GM18502 (cell line): ENCODE measurements around the gene ORM1.
A peak's percentile ranks its signal among the peaks of the same experiment; 100 is the strongest.
"Not testable (repeated sequence)": the region's sequence is repeated elsewhere in the genome, so short reads cannot be mapped to it uniquely, and the experiment has no call there.

Experiments
- ATAC-seq: cut with Tn5 transposase; IDR thresholded peaks from one replicate; pipeline ENCODE4 v1.9.1; 2021; ENCODE audit warnings: mild to moderate bottlenecking; ENCODE audit not compliant: unreplicated experiment, poor library complexity

ORM1 gene

DNA sequence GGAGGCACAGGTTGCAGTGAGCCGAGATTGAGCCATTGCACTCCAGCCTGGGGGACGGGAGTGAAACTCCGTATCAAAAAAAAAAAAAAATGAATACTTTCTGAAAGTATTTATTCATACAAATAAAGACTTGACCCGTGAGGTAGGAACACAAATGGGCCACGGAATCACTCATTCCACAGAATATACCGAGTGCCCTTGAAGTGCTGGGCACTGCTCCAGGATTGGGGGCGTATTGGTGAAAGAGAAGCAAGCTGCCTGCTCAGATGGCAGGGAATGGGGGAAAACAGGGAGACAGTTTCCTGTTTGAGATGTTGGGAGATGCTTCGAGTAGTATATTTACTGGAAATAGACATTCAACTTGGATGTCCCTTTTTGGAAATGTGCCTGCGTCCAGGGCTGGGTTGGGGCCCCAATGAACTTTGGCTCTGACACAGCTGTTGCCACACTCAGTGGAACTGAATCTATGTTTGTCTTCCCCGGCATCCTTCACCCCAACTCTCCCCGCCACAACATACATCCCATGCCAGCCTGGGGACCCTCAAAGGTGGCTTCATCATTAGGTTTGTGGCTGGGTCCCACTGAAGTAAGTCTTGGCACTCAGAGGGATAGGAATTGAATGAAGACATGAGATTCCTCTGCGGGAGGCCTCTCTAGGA lies 609 bp upstream of the ORM1 start:
- not testable (repeated sequence) for ATAC-seq

DNA sequence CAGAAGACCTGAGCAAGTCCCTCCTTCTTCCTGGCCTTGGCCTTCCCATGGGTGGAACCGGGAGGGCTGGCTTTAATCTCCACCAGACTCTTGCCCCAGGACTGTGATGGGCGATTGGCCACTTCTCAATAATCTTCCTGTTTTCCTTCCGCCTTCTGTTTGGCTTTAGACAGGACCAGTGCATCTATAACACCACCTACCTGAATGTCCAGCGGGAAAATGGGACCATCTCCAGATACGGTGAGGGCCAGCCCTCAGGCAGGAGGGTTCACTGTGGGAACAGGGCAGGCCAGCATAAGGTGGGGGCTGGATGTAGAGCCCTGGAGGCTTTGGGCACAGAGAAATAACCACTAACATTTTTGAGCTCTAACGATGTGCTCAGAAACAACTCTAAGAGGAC lies 951 bp downstream of the ORM1 start:
- not testable (repeated sequence) for ATAC-seq

DNA sequence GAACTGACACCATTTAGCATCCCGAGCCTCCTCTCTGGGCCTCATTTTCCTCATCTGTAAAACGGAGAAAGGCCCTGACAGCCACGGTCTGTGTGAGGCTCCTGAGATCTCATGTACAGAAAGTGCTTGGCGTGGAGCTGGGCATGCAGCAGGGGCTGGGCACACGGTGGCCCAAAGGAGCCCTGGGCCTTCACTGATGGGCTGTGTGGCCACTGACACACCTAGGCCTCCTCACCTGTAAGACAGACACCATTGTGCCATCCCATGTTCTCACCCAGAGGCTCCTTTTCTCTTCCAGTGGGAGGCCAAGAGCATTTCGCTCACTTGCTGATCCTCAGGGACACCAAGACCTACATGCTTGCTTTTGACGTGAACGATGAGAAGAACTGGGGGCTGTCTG lies 1.6 kb downstream of the ORM1 start:
- ATAC-seq = no peak

DNA sequence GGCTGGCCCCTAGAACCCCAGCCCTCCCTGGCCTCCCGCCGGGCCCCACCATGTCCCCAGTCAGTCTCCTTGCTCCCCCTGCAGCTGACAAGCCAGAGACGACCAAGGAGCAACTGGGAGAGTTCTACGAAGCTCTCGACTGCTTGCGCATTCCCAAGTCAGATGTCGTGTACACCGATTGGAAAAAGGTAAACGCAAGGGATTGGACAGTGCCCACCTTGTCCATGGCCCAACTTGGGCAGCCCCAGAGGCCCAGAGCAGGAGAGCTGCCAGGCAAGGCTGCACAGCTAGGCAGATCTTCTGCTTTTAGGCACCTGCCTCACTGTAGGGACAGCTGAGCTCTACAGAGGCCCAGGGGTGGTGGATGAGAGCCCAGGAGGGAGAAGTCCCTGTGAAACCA lies 2.1 kb downstream of the ORM1 start:
- not testable (repeated sequence) for ATAC-seq

DNA sequence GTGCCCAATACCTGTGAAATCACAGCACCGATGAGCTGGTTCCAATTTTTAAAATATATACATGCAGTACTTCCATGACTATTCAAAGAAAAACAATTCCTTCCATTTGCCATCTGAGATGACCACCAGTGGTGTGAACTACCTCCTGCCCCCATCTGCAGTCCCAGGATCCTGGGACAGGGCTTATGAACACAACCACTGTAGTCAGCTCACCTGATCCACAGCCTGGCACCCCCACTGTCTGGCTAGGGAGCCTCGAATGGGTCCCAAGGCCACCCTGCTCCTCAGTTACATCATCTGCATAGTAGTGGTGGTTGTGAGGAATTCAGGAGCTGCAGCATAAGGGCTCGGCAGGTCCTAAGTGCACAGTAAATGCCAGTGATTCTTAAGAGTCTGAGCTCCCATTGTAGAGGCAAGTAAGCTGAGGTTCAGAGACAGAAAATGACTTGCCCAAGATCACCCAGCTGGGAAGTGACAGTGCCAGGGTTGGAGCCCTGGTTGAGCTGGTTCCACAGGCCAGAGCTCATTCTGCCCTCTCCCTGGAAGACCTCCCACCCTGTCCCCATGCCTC lies 2.9 kb downstream of the ORM1 start:
- not testable (repeated sequence) for ATAC-seq

DNA sequence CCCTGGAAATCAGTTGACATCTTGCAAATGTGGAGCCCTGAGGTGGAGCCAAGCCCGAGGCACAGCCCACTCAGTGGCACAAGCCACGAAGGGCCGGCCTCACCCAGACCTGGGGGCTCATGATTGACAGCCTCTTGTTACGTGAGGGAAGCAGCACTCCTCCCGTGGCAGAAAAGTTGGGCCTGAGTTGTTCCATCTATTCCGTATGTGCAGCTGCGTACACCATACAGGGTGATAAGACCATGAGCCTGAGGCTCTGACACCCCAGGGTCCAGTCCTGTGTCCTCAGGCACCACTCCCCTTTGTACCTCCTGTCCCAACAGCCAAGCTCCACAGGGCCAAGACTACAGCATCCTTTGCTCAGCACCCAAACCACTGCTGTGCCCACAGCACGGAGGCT lies 4.9 kb downstream of the ORM1 start:
- ATAC-seq = no peak

DNA sequence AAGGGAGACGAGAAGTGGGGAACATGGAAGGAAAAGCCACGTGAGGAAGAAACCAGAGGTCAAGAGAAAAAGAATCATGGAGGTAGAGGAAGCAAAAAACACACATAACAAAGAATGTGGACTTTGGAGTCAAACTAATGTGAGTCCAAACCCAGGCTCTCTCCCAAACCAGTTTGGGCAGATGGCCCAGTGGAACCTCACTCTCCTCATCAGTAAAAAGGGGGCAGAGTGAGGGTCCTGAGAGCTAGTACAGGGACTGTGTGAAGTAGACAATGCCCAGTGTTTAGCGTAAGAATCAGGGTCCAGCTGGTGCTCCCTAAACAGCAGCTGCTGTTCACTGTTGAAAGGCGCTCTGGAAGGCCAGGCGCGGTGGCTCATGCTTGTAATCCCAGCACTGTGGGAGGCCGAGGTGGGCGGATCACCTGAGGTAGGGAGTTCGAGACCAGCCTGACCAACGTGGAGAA lies 5.5 kb downstream of the ORM1 start:
- ATAC-seq = not testable (repeated sequence)

DNA sequence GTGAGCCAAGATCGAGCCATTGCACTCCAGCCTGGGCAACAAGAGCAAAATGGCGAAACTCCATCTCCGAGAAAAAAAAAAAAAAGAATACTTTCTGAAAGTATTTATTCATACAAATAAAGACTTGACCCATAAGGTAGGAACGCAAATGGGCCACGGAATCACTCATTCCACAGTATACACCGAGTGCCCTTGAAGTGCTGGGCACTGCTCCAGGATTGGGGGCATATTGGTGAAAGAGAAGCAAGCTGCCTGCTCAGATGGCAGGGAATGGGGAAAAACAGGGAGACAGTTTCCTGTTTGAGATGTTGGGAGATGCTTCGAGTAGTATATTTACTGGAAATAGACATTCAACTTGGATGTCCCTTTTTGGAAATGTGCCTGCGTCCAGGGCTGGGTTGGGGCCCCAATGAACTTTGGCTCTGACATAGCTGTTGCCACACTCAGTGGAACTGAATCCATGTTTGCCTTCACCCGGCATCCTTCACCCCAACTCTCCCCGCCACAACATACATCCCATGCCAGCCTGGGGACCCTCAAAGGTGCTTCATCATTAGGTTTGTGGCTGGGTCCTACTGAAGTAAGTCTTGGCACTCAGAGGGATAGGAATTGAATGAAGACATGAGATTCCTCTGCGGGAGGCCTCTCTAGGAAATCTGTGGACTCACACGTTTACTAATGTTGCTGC lies 6.2 kb downstream of the ORM1 start:
- not testable (repeated sequence) for ATAC-seq

DNA sequence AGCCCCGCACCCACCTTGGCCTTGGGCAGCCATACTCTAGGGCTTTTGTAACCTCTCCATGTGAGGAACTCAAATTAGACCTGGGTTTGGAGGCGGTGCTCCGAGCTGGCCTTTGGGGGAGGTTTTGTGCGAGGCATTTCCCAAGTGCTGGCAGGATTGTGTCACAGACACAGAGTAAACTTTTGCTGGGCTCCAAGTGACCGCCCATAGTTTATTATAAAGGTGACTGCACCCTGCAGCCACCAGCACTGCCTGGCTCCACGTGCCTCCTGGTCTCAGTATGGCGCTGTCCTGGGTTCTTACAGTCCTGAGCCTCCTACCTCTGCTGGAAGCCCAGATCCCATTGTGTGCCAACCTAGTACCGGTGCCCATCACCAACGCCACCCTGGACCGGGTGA lies 6.7 kb downstream of the ORM1 start, which contains the start of gene ORM2:
Gene ORM2 (plus strand): TSS at position 245 of the 398 bp plus-strand sequence. CDS start 36 bp downstream, at position 281.
- not testable (repeated sequence) for ATAC-seq

DNA sequence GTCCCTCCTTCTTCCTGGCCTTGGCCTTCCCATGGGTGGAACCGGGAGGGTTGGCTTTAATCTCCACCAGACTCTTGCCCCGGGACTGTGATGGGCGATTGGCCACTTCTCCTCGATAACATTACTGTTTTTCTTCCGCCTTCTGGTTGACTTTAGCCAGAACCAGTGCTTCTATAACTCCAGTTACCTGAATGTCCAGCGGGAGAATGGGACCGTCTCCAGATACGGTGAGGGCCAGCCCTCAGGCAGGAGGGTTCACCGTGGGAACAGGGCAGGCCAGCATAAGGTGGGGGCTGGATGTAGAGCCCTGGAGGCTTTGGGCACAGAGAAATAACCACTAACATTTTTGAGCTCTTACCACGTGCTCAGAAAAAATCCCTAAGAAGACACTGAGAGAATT lies 7.7 kb downstream of the ORM1 start:
- ATAC-seq = no peak

DNA sequence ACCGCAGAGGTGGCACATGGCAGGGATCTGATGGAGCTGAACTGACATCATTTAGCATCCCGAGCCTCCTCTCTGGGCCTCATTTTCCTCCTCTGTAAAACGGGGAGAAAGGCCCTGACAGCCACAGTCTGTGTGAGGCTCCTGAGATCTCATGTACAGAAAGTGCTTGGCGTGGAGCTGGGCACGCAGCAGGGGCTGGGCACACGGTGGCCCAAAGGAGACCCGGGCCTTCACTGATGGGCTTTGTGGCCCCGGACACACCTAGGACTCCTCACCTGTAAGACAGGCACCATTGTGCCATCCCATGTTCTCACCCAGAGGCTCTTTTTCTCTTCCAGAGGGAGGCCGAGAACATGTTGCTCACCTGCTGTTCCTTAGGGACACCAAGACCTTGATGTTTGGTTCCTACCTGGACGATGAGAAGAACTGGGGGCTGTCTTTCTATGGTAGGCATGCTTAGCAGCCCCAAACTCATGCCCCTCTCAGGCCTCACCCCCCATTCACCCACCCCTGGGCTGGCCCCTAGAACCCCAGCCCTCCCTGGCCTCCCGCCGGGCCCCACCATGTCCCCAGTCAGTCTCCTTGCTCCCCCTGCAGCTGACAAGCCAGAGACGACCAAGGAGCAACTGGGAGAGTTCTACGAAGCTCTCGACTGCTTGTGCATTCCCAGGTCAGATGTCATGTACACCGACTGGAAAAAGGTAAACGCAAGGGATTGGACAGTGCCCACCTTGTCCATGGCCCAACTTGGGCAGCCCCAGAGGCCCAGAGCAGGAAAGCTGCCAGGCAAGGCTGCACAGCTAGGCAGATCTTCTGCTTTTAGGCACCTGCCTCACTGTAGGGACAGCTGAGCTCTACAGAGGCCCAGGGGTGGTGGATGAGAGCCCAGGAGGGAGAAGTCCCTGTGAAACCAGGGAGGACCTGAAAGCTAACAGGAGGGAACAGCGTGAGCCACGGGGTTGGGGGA lies 8.6 kb downstream of the ORM1 start:
- not testable (repeated sequence) for ATAC-seq

DNA sequence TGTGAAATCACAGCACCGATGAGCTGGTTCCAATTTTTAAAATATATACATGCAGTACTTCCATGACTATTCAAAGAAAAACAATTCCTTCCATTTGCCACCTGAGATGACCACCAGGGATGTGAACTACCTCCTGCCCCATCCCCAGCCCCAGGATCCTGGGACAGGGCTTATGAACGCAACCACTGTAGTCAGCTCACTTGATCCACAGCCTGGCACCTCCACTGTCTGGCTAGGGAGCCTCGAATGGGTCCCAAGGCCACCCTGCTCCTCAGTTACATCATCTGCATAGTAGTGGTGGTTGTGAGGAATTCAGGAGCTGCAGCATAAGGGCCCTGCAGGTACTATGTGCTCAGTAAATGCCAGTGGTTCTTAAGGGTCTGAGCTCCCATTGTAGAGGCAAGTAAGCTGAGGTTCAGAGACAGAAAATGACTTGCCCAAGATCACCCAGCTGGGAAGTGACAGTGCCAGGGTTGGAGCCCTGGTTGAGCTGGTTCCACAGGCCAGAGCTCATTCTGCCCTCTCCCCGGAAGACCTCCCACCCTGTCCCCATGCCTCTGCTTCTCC lies 9.7 kb downstream of the ORM1 start:
- ATAC-seq = not testable (repeated sequence)

DNA sequence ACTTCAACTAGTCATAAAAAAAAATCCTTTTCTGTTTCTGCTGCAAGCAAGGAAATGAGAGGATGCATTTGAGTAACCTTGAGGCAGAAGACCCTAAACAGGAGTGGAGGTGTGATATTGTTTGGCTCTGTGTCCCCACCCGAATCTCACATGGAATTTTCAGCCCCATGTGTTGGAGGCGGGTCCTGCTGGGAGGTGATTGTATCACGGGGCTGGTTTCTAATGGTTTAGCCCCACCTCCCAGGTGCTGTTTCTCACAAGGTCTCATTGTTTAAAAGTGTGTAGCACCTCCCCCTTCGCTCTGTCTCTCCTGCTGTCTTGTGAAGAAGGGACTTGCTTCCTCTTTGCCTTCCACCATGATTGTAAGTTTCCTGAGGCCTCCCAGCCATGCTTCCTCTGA lies 10.8 kb downstream of the ORM1 start:
- not testable (repeated sequence) for ATAC-seq

DNA sequence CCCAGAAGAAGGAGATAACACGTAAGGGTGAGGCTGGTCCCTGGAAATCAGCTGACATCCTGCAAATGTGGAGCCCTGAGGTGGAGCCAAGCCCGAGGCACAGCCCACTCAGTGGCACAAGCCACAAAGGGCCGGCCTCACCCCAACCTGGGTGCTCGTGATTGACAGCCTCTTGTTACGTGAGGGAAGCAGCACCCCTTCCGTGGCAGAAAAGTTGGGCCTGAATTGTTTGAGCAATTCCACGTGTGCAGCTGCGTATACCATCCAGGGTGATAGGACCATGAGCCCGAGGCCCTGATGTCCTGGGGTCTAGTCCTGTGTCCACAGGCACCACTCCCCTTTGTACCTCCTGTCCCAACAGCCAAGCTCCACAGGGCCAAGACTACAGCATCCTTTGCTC lies 11.6 kb downstream of the ORM1 start:
- no peak for ATAC-seq

DNA sequence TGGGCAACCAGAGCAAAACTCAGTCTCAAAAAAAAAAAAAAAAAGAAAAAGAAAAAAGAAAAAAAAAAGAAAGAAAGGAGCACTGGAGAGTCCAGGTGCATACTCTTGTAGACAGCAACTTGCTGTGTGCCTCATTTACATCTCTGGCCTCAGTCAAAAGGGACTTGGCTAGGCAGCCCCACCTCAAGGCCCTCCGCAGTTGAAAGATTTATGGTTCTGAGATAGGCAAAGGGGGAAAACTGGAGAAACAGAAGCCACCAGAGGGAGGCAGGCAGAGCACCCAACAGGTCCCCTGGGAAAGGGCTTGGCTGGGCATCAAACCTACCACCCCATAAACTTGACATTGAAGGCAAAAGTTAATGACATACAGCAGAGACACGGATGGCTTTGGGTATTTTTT lies 12.8 kb downstream of the ORM1 start:
- no peak for ATAC-seq

DNA sequence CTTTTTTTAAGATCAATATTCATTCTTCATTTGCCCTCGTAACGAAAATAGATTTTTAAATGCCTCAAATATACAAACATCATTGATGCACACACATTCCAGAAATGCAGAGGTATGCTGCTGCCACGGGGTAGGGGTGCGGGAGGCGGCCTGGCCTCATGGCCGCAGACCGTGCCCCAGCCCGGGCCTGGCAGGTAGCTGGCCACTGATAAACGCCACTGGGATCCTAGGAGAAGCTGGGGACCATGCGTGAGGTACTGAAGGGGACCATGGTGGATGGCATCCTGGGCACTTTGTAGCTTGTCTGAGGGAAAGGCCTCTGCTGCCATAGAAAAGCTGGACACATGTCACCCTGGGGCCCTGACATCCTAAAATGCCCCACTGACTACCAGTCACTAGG lies 13.3 kb downstream of the ORM1 start:
- ATAC-seq = no peak

DNA sequence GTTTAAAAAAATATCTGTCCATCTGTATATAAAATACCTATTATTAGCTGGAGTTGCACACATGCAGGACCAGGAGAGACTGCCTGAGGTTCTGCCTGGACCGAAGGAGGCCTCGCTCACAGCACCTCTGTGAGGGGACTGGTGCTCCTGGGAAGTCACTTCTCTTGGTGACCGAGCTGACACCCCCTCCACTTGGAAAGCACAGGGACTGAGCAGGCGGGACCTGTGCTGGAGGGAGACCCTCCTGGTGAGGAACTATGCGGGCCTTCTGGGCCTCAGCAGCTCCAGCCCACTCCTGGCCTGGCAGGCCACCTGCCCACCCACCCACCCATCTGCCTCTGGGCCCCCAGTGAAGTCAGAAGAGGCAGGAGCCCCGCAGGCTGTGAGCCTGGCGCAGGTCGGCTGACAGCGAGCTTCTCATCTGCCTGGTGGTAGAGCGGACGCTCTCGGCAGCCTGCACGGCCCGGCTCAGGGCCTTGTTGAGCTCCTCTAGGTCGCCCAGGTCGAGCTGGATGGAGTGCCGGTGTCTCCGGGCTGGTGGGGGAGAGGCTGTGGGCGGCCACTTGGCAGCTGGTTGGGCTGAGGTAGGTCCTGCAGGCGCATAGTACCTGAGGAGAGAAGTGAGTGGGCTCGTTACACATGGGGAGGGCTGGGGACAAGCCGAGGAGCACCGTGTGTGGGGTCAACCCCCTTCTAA lies 13.9 kb downstream of the ORM1 start:
- no peak for ATAC-seq

DNA sequence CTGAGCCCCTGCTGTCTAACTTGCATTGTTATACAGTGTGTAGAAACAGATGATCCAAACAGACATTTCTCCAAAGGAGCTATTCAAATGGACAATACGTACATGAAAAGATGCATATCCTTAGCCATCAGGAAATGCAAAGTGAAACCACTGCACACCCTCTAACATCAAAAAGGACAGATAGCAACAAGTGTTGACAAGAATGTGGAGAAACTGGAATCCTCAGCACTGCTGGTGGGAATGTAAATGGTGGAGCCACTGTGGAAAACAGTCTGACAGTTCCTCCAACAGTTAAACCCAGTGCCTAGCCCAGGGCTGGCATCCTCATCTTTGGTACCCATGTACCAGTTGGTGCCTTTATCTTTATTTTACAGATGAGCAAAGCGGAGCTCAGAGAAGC lies 15.3 kb downstream of the ORM1 start:
- ATAC-seq = no peak

DNA sequence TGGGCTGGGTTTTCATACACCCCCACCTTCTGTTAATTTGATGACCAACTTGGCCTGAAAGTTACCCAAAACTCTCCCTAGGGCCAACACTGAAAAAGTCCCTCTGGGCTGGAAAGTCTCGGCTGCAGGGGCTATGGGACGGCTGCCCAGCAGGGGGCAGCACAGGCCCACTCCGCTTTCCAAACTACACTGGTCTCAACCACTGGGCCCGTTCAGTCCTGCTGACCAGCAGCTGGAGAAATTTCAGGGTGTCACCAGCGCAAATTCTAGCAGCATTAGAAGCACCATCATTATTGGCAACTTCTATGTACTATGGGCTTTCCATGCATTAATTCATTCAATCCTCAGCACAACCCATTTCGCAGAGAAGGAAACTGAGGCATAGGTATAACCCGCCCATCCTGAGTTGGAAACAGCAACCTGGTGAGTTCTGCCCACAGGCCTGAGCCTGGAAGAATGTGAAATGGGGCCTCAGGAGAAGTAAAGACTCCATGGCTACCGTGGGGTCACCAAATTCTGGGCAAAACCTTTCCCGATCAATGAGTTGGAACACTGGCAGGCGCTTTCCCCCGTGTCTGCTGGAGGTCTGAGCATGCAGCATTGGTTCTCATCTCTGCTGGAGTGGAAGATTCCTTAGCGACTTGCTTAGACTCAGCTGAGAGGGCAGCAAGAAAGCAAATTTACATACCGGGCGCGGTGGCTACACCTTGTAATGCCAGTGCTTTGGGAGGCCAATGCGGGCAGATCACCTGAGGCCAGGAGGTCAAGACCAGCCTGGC lies 16.4 kb downstream of the ORM1 start:
- ATAC-seq = peak; percentile 66
